Sigmoid colon (tissue), 7 donors: ENCODE data around the gene FBXL16. TPM values are rescaled to one million over a fixed set of nuclear protein-coding genes. Genes with fewer than 3 reads are reported as not detected.
A peak's percentile ranks its signal among the peaks of the same experiment; 100 is the strongest.
"Not testable (repeated sequence)": the region's sequence is repeated elsewhere in the genome, so short reads cannot be mapped to it uniquely, and the experiment has no call there.

Source experiments
- DNase-seq: peaks from one replicate; pipeline ENCODE4 v3.0.0-alpha.2; 2019
- H3K27ac ChIP-seq, 4 donors: fragments of 200-600 bp; sonication (generic); one replicate each; pipeline ENCODE4 v1.5.1; 2016 to 2019; ENCODE audit warnings: mild to moderate bottlenecking in 1 of 4
- H3K27me3 ChIP-seq, 3 donors: fragments of 200-600 bp; sonication (generic); one replicate each; pipeline ENCODE4 v1.5.1; 2019; ENCODE audit warnings: mild to moderate bottlenecking in 1 of 3
- H3K36me3 ChIP-seq, 4 donors: fragments of 200-600 bp; sonication (generic); one replicate each; pipeline ENCODE4 v1.5.1; 2016 to 2019
- H3K4me1 ChIP-seq, 4 donors: fragments of 200-600 bp; sonication (generic); one replicate each; pipeline ENCODE4 v1.5.1; 2017 to 2019
- H3K4me3 ChIP-seq, 4 donors: fragments of 200-600 bp; sonication (generic); one replicate each; pipeline ENCODE4 v1.5.1; 2017 to 2019; ENCODE audit warnings: mild to moderate bottlenecking in 2 of 4, moderate library complexity in 1 of 4
- H3K9me3 ChIP-seq, 4 donors: fragments of 200-600 bp in 3 of 4; sonication (generic) in 3 of 4; one replicate each; pipeline versions ENCODE4 v1.5.1 to v1.6.1; 2013 to 2019
- CTCF ChIP-seq, 4 experiments: fragments of 450-650 bp in 3 of 4; fragments of 200-600 bp in 1 of 4; IDR thresholded peaks; one replicate each; pipeline ENCODE4 v1.5.1; 2016 to 2019; ENCODE audit warnings: antibody characterized with exemption in 4 of 4, mild to moderate bottlenecking in 3 of 4, moderate library complexity in 2 of 4
- EP300 ChIP-seq, 4 donors: sonication (generic); formaldehyde crosslinking; IDR thresholded peaks; one replicate each; pipeline ENCODE4 v1.6.1; 2017; ENCODE audit warnings: antibody characterized with exemption in 4 of 4
- POLR2A ChIP-seq, 2 donors: fragments of 450-650 bp; IDR thresholded peaks; one replicate each; pipeline ENCODE4 v1.6.1; 2016; ENCODE audit warnings: antibody characterized with exemption in 2 of 2, mild to moderate bottlenecking in 2 of 2, moderate library complexity in 2 of 2
- POLR2AphosphoS5 ChIP-seq, 4 donors: sonication (generic); formaldehyde crosslinking; IDR thresholded peaks; one replicate each; pipeline ENCODE4 v1.6.1; 2017; ENCODE audit warnings: antibody characterized with exemption in 4 of 4
- WGBS, 2 donors: extraction: QIAGEN DNeasy Blood & Tissue Kit; methylation state at CpG; one replicate each; pipeline ENCODE4 v1.1.7; 2013; 5-methylcytosine and 5-hydroxymethylcytosine counted together
- intact Hi-C: fragments of 100-400 bp; cut with DNase I; formaldehyde crosslinking; loops from one replicate; pipeline ENCODE4 v1.15.1; 2023
- polyA plus RNA-seq, 3 donors: library from polyadenylated mRNA; stranded (reverse); fragments of 200-250 nt; gene quantifications; one replicate each; pipeline ENCODE4 v1.2.3, GENCODE V29; 2013
- total RNA-seq, 4 donors: library from RNA; depleted of rRNA; stranded (reverse); fragments of >200 nt; gene quantifications; one replicate each; pipeline ENCODE4 v1.1.0, GENCODE V29; 2016
- donor health status: healthy with polysubstance abuse.
- donor health status: Bipolar disorder and iron deficiency.
- donor health status: healthy.

Gene FBXL16
- total and polyA plus RNA-seq, 7 donors, result 0.16 to 2.4 (median 1.4) TPM; not detected in 1

GRCh38 chr16:714079-714478 is 8.5 kb upstream of the FBXL16 start:
- intact Hi-C loops, result loop anchor here (5.0 kb wide), 1 partner anchor 343 kb away; no protein-coding TSS in a partner anchor
- no peaks in the 10 kb centered on the region for H3K36me3 ChIP-seq
- no peak overlapping the region for H3K4me3 ChIP-seq
- DNase-seq, result no peak
- WGBS, 2 donors, result 60 to 65% methylated on average over 11 of the region's 11 CpGs
- no peak overlapping the region for H3K27ac ChIP-seq
- no peaks in the 10 kb centered on the region for H3K9me3 ChIP-seq
- no peak for TF ChIP-seq EP300 (IDR thresholded peaks at IDR 0.05)
- no peak for TF ChIP-seq POLR2A (IDR thresholded peaks at IDR 0.05)
- no peak for TF ChIP-seq CTCF (IDR thresholded peaks at IDR 0.05)
- no peak for TF ChIP-seq POLR2AphosphoS5 (IDR thresholded peaks at IDR 0.05)
- H3K4me1 ChIP-seq, result peaks cover 0 to 38% (median 28%) of the 10 kb centered on the region in 4 donors
- H3K27me3 ChIP-seq, result peaks cover 9 to 37% (median 27%) of the 10 kb centered on the region in 3 donors

GRCh38 chr16:712740-713250 is 7.2 kb upstream of the FBXL16 start:
- intact Hi-C loops, result loop anchor here (5.0 kb wide), 1 partner anchor 345 kb away; no protein-coding TSS in a partner anchor
- H3K4me3 ChIP-seq, H3K9me3 ChIP-seq, DNase-seq, H3K36me3 ChIP-seq, H3K27ac ChIP-seq: not testable (repeated sequence)
- WGBS, 2 donors, result 30 to 57% methylated on average over 13 of the region's 13 CpGs
- Histone ChIP-seq H3K4me1 (peaks cover 0 to 38% (median 27%) of the 10 kb centered on the region in 4 donors), H3K27me3 (peaks cover 16 to 50% (median 40%) of the 10 kb centered on the region in 3 donors)
- TF ChIP-seq POLR2AphosphoS5 (IDR thresholded peaks at IDR 0.05), result peak in 1 of 4 donors; percentile 6
- TF ChIP-seq CTCF (IDR thresholded peaks at IDR 0.05), result peak in 1 of 4 experiments; percentile 12

- Histone ChIP-seq H3K9me3 (no peaks in the 10 kb centered on the region), H3K4me1 (peaks cover 0 to 35% (median 25%) of the 10 kb centered on the region in 4 donors), H3K4me3 (no peak overlapping the region), H3K27ac (no peak overlapping the region), H3K36me3 (no peaks in the 10 kb centered on the region), H3K27me3 (peaks cover 20 to 60% (median 50%) of the 10 kb centered on the region in 3 donors)
- intact Hi-C loops, result loop anchor here (1.0 to 5.0 kb wide), 4 partner anchors 29 to 391 kb away; partner anchors contain the start of gene CIAO3
- WGBS, 2 donors, result 5 to 11% methylated on average over 25 of the region's 25 CpGs
- TF ChIP-seq POLR2A (IDR thresholded peaks at IDR 0.05), result no peak
- TF ChIP-seq POLR2AphosphoS5 (IDR thresholded peaks at IDR 0.05), result no peak
- no peak for TF ChIP-seq EP300 (IDR thresholded peaks at IDR 0.05)
- TF ChIP-seq CTCF (IDR thresholded peaks at IDR 0.05), result peak; percentile 81 to 93 (median 90)
- DNase-seq, result peak; percentile 87
Observed at GRCh38 chr16:711548-712320, 6.1 kb upstream of the FBXL16 start.

GRCh38 chr16:711084-711483 is 5.5 kb upstream of the FBXL16 start:
- no peak overlapping the region for H3K27ac ChIP-seq
- TF ChIP-seq EP300 (IDR thresholded peaks at IDR 0.05), result no peak
- no peak for TF ChIP-seq CTCF (IDR thresholded peaks at IDR 0.05)
- H3K4me3 ChIP-seq, result no peak overlapping the region
- DNase-seq, result no peak
- peaks cover 27 to 60% (median 56%) of the 10 kb centered on the region in 3 donors for H3K27me3 ChIP-seq
- peaks cover 0 to 34% (median 22%) of the 10 kb centered on the region in 4 donors for H3K4me1 ChIP-seq
- no peaks in the 10 kb centered on the region for H3K9me3 ChIP-seq
- H3K36me3 ChIP-seq, result no peaks in the 10 kb centered on the region
- WGBS, 2 donors, result 67 to 78% methylated on average over 12 of the region's 12 CpGs
- intact Hi-C loops, result loop anchor here (1.0 to 5.0 kb wide), 4 partner anchors 29 to 392 kb away; partner anchors contain the start of gene CIAO3
